Endothelial cell of umbilical vein (primary cell): ENCODE measurements around the gene CUEDC1. TPM values are rescaled to one million over a fixed set of nuclear protein-coding genes. Genes with fewer than 3 reads are reported as not detected.

ENCODE experiments used
- BruUV-seq: library from RNA; stranded (reverse); fragments of 400-500 nt; replicated peaks from 2 replicates; lab custom pipeline; 2021; lab: Mats Ljungman, UMichigan
- CTCF ChIA-PET: fragments of 300-600, 350-600 bp; sonication (Branson Sonifier 250); formaldehyde crosslinking; loops from one replicate; lab custom pipeline; 2021; ENCODE audit warnings: antibody characterized with exemption, inconsistent platforms; lab: Charles Lee
- POLR2A ChIA-PET: fragments of 300-600, 350-600 bp; sonication (Branson Sonifier 250); formaldehyde crosslinking; loops from one replicate; lab custom pipeline; 2021; ENCODE audit warnings: antibody characterized with exemption, inconsistent platforms; lab: Charles Lee
- DNase-seq: peaks from one replicate; pipeline ENCODE4 v3.0.0-alpha.2; 2011; ENCODE audit warnings: low read depth, low spot score
- FAIRE-seq: peaks from 2 replicates; lab custom pipeline; 2011; peaks lifted over from hg19 to GRCh38; lab: Jason Lieb, UNC
- H2AFZ ChIP-seq: 2 replicates; pipeline ENCODE4 v1.6.0; 2012; ENCODE audit warnings: low read depth, low read length, control low read depth, inconsistent platforms
- H3K27ac ChIP-seq: 2 replicates; pipeline ENCODE4 v1.5.1; 2011; ENCODE audit warnings: low read depth, mild to moderate bottlenecking, control low read depth, low read length, moderate library complexity; ENCODE audit not compliant: insufficient read depth
- H3K27me3 ChIP-seq, 2 experiments: 2 replicates each; pipeline versions ENCODE4 v1.6.0 to v1.6.1; 2011; ENCODE audit warnings: low read length in 2 of 2, mixed read lengths in 1 of 2; ENCODE audit not compliant: control insufficient read depth in 2 of 2, insufficient read depth in 2 of 2
- H3K36me3 ChIP-seq, 2 experiments: 2 replicates in 1 of 2; 3 replicates in 1 of 2; pipeline ENCODE4 v1.5.1; 2011; ENCODE audit warnings: low read length in 2 of 2, mild to moderate bottlenecking in 1 of 2, moderate library complexity in 1 of 2; ENCODE audit not compliant: control insufficient read depth in 2 of 2, insufficient read depth in 2 of 2; ENCODE audit errors: extremely low read depth in 1 of 2
- H3K4me1 ChIP-seq: 3 replicates; pipeline ENCODE4 v1.5.1; 2011; ENCODE audit warnings: mild to moderate bottlenecking, low read length; ENCODE audit not compliant: control insufficient read depth, insufficient read depth; ENCODE audit errors: extremely low read depth
- H3K4me2 ChIP-seq: 2 replicates; pipeline ENCODE4 v1.6.1; 2011; ENCODE audit warnings: low read length, control low read depth, mixed read lengths; ENCODE audit not compliant: insufficient read depth
- H3K4me3 ChIP-seq, 3 experiments: fragments of 200-600 bp in 1 of 3; sonication (generic), shearing (Covaris generic) in 1 of 3; replicated peaks in 1 of 3; 2 replicates each; pipeline ENCODE4 v1.5.1; 2011 to 2016; ENCODE audit warnings: control low read depth in 3 of 3, low read length in 3 of 3, mild to moderate bottlenecking in 2 of 3, inconsistent platforms in 1 of 3, low read depth in 1 of 3, moderate library complexity in 1 of 3; ENCODE audit not compliant: insufficient read depth in 1 of 3
- H3K79me2 ChIP-seq: 2 replicates; pipeline ENCODE4 v1.6.0; 2012; ENCODE audit warnings: low read length, inconsistent platforms; ENCODE audit not compliant: control insufficient read depth, insufficient read depth
- H3K9ac ChIP-seq: replicated peaks from 2 replicates; pipeline ENCODE3; 2011; ENCODE audit warnings: low read length, control low read depth; ENCODE audit not compliant: insufficient read depth; ENCODE audit errors: extremely low read depth
- H3K9me1 ChIP-seq: replicated peaks from 3 replicates; pipeline ENCODE4 v1.6.0; 2011; ENCODE audit warnings: mild to moderate bottlenecking, low read length; ENCODE audit not compliant: control insufficient read depth, insufficient read depth; ENCODE audit errors: extremely low read depth
- H3K9me3 ChIP-seq: replicated peaks from 2 replicates; pipeline ENCODE4 v1.5.1; 2012; ENCODE audit warnings: low read length, inconsistent platforms; ENCODE audit not compliant: control insufficient read depth, insufficient read depth
- H4K20me1 ChIP-seq: replicated peaks from 2 replicates; pipeline ENCODE3; 2011; ENCODE audit warnings: mild to moderate bottlenecking, low read length; ENCODE audit not compliant: control insufficient read depth, insufficient read depth; ENCODE audit errors: extremely low read depth
- CTCF ChIP-seq, 2 donors: IDR thresholded peaks; 1 replicate in 1 of 2; 2 replicates in 1 of 2; pipeline ENCODE4 v1.5.1; 2011; ENCODE audit warnings: low read length in 2 of 2, mild to moderate bottlenecking in 2 of 2, moderate library complexity in 2 of 2, control low read depth in 1 of 2, inconsistent platforms in 1 of 2, low read depth in 1 of 2; ENCODE audit not compliant: insufficient read depth in 1 of 2; ENCODE audit errors: extremely low read depth in 1 of 2
- EZH2 ChIP-seq: IDR thresholded peaks from 2 replicates; pipeline ENCODE4 v1.6.1; 2012; ENCODE audit warnings: borderline replicate concordance, low read depth, mild to moderate bottlenecking, moderate library complexity, low read length, inconsistent platforms; ENCODE audit not compliant: severe bottlenecking
- FOS ChIP-seq: IDR thresholded peaks from 2 replicates; pipeline ENCODE4 v1.6.1; 2011; ENCODE audit warnings: mild to moderate bottlenecking, low read length, moderate library complexity, borderline replicate concordance; ENCODE audit not compliant: insufficient read depth
- GATA2 ChIP-seq: IDR thresholded peaks from 2 replicates; pipeline ENCODE4 v1.7.0; 2011; ENCODE audit warnings: low read depth, mild to moderate bottlenecking, moderate library complexity, mixed read lengths, low read length; ENCODE audit not compliant: insufficient read length, insufficient read depth
- JUN ChIP-seq: IDR thresholded peaks from 2 replicates; pipeline ENCODE4 v1.6.1; 2011; ENCODE audit warnings: borderline replicate concordance, low read depth; ENCODE audit not compliant: insufficient read length, insufficient read depth
- MYC ChIP-seq: IDR thresholded peaks from one replicate; pipeline ENCODE4 v1.6.1; 2011; ENCODE audit warnings: mild to moderate bottlenecking, low read depth, low read length
- POLR2A ChIP-seq: IDR thresholded peaks from 2 replicates; pipeline ENCODE4 v1.6.1; 2012; ENCODE audit warnings: low read depth, mild to moderate bottlenecking, control low read depth, low read length
- POLR2AphosphoS5 ChIP-seq: IDR thresholded peaks from 2 replicates; pipeline ENCODE4 v1.6.1; 2012; ENCODE audit warnings: low read depth, mild to moderate bottlenecking, control low read depth, low read length, moderate library complexity; ENCODE audit not compliant: insufficient read depth
- dilution Hi-C: fragments of 300-500 bp; cut with MboI; formaldehyde crosslinking; loops from one replicate; pipeline ENCODE4 v1.15.0; 2019; ENCODE audit warnings: low sequenced_read_pairs; ENCODE audit not compliant: extremely low pct_ligation_motif_present
- intact Hi-C: fragments of 100-400 bp; cut with micrococcal nuclease; formaldehyde crosslinking; loops from one replicate; pipeline ENCODE4 v1.10.0; 2022
- polyA plus RNA-seq, 4 experiments: library from polyadenylated mRNA; depleted of rRNA in 3 of 4; stranded (reverse) in 3 of 4; unstranded in 1 of 4; fragments of >200 nt; gene quantifications; 2 replicates each; pipeline versions ENCODE4 v1.2.1 to v1.2.3, GENCODE V29; 2011 to 2012; ENCODE audit warnings: missing spikeins in 1 of 4
- total RNA-seq: library from RNA; stranded (reverse); gene quantifications from 2 replicates; pipeline ENCODE4 v1.2.3, GENCODE V29; 2021
- TF ChIP-seq, protein P1 (sequence below): IDR thresholded peaks from 2 replicates; pipeline ENCODE4 v1.6.1; 2011; ENCODE audit not compliant: insufficient read depth, insufficient read length

Gene CUEDC1
- total and polyA plus RNA-seq, 2 donors (not counting 3 experiments of a cell fraction or from before 2014, with no cell fraction given) = 15.8 to 27.7 TPM

DNA sequence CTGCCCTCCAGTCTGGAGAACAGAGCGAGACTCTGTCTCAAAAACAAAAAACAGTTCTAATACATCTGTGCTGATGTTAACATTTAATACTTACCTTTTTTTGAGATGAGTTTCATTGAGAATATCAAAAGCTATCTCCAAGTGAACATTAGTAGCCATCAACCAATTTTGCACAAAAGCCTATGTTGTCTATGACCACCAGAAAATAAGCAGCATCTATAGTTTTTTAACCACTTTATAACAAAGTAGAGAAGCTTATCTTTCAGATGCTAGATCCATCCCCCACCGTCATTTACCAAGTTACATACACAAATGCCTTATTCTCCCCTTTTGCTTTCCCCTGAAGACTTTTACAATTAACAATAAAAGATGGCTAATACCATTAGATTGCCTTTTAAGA lies 47.8 kb upstream of the CUEDC1 start:
- H3K27ac ChIP-seq = no peak overlapping the region
- no TSS peak for BruUV-seq
- TF ChIP-seq, protein P1, sequence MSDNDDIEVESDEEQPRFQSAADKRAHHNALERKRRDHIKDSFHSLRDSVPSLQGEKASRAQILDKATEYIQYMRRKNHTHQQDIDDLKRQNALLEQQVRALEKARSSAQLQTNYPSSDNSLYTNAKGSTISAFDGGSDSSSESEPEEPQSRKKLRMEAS = no peak
- TF ChIP-seq FOS (no peak), EZH2 (no peak), CTCF (IDR thresholded peaks at IDR 0.05; ENCODE audit: extremely low read depth in 1 of 2, insufficient read depth in 1 of 2, low read depth in 1 of 2, low read length in 2 of 2) (no peak), GATA2 (no peak), POLR2AphosphoS5 (no peak), MYC (no peak), JUN (no peak), POLR2A (no peak)
- peak overlapping the region; percentile 85 for H3K4me2 ChIP-seq
- no peak for FAIRE-seq
- peaks cover 6% of the 10 kb centered on the region for H4K20me1 ChIP-seq
- no peak overlapping the region for H2AFZ ChIP-seq
- POLR2A ChIA-PET = no interaction called here
- H3K79me2 ChIP-seq = peaks cover 58% of the 10 kb centered on the region
- peaks cover 13 to 34% of the 10 kb centered on the region in 2 experiments for H3K36me3 ChIP-seq
- CTCF ChIA-PET = interaction anchor here (1.1 to 15.8 kb wide), 3 partner anchors 147 to 760 kb away, joined by 3 to 584 read pairs (median 5); partner anchors contain the start of gene MRPS23
- H3K9me3 ChIP-seq = no peaks in the 10 kb centered on the region
- dilution Hi-C loops (no loop called here), intact Hi-C loops (no loop called here)
- DNase-seq = no peak
- no peaks in the 10 kb centered on the region for H3K9me1 ChIP-seq
- no peak overlapping the region for H3K4me3 ChIP-seq
- peaks cover 41% of the 10 kb centered on the region for H3K4me1 ChIP-seq
- no peaks in the 10 kb centered on the region for H3K27me3 ChIP-seq
- no peak overlapping the region for H3K9ac ChIP-seq
